Tibial nerve (tissue), 4 donors: Measurements from ENCODE around the gene PGRMC1. TPM values are rescaled to one million over a fixed set of nuclear protein-coding genes. Genes with fewer than 3 reads are reported as not detected.

ENCODE experiments used
- DNase-seq, 2 donors: peaks; one replicate each; pipeline ENCODE4 v3.0.0-alpha.2; 2019; ENCODE audit warnings: low spot score in 2 of 2
- H3K27ac ChIP-seq, 4 donors: fragments of 200-600 bp; sonication (generic) in 3 of 4; one replicate each; pipeline ENCODE4 v1.5.1; 2017 to 2019; ENCODE audit warnings: mild to moderate bottlenecking in 1 of 4
- H3K27me3 ChIP-seq, 2 donors: fragments of 200-600 bp; sonication (generic) in 1 of 2; one replicate each; pipeline versions ENCODE4 v1.5.1 to v1.6.0; 2017 to 2019
- H3K36me3 ChIP-seq, 3 donors: fragments of 200-600 bp; sonication (generic); one replicate each; pipeline ENCODE4 v1.5.1; 2018 to 2019
- H3K4me1 ChIP-seq, 4 donors: fragments of 200-600 bp; sonication (generic) in 3 of 4; one replicate each; pipeline ENCODE4 v1.5.1; 2017 to 2019
- H3K4me3 ChIP-seq, 4 donors: fragments of 200-600 bp; sonication (generic) in 3 of 4; one replicate each; pipeline ENCODE4 v1.5.1; 2017 to 2019; ENCODE audit warnings: mild to moderate bottlenecking in 1 of 4, moderate library complexity in 1 of 4
- H3K9me3 ChIP-seq, 4 donors: fragments of 200-600 bp; sonication (generic) in 3 of 4; one replicate each; pipeline ENCODE4 v1.5.1; 2017 to 2019
- CTCF ChIP-seq, 5 experiments: fragments of 200-600 bp in 3 of 5; fragments of 450-650 bp in 2 of 5; sonication (generic) in 3 of 5; IDR thresholded peaks; one replicate each; pipeline ENCODE4 v1.5.1; 2016 to 2019; ENCODE audit warnings: antibody characterized with exemption in 5 of 5, mild to moderate bottlenecking in 3 of 5, moderate library complexity in 2 of 5
- EP300 ChIP-seq, 2 donors: sonication (generic); formaldehyde crosslinking; IDR thresholded peaks; one replicate each; pipeline ENCODE4 v1.6.1; 2017; ENCODE audit warnings: antibody characterized with exemption in 2 of 2, mild to moderate bottlenecking in 1 of 2
- POLR2A ChIP-seq, 2 donors: fragments of 450-650 bp; IDR thresholded peaks; one replicate each; pipeline ENCODE4 v1.6.1; 2017; ENCODE audit warnings: antibody characterized with exemption in 2 of 2, mild to moderate bottlenecking in 2 of 2, moderate library complexity in 2 of 2
- WGBS, 2 donors: methylation state at CpG; one replicate each; pipeline ENCODE4 v1.1.5; 2018; 5-methylcytosine and 5-hydroxymethylcytosine counted together
- total RNA-seq, 4 donors: library from RNA; depleted of rRNA; stranded (reverse); fragments of >200 nt; gene quantifications; one replicate each; pipeline ENCODE4 v1.1.0, GENCODE V29; 2016

PGRMC1 gene
- total RNA-seq, 4 donors from 2014 or later, result 151 to 201 (median 169) TPM

- no peak overlapping the region for H3K27ac ChIP-seq
- H3K27me3 ChIP-seq, result peaks cover 0 to 15% of the 10 kb centered on the region in 2 donors
- no peak for DNase-seq
- WGBS, 2 donors, result 77 to 88% methylated on average over 1 of the region's 1 CpG
- H3K4me1 ChIP-seq, result peaks cover 0 to 10% (median 0%) of the 10 kb centered on the region in 4 donors
- H3K4me3 ChIP-seq, result no peak overlapping the region
- H3K36me3 ChIP-seq, result no peaks in the 10 kb centered on the region
- TF ChIP-seq POLR2A (IDR thresholded peaks at IDR 0.05), result no peak
- no peak for TF ChIP-seq CTCF (IDR thresholded peaks at IDR 0.05)
- TF ChIP-seq EP300 (IDR thresholded peaks at IDR 0.05), result no peak
- no peaks in the 10 kb centered on the region for H3K9me3 ChIP-seq
These were observed 4.1 kb upstream of the PGRMC1 start for GRCh38 chrX:119231936-119232445.

GRCh38 chrX:119235051-119235511 is 1.0 kb upstream of the PGRMC1 start:
- WGBS, 2 donors, result 30 to 57% methylated on average over 6 to 8 of the region's 8 CpGs
- H3K27ac ChIP-seq, result peak overlapping the region in 3 of 4 donors; percentile 92 to 93 (median 93)

DNA sequence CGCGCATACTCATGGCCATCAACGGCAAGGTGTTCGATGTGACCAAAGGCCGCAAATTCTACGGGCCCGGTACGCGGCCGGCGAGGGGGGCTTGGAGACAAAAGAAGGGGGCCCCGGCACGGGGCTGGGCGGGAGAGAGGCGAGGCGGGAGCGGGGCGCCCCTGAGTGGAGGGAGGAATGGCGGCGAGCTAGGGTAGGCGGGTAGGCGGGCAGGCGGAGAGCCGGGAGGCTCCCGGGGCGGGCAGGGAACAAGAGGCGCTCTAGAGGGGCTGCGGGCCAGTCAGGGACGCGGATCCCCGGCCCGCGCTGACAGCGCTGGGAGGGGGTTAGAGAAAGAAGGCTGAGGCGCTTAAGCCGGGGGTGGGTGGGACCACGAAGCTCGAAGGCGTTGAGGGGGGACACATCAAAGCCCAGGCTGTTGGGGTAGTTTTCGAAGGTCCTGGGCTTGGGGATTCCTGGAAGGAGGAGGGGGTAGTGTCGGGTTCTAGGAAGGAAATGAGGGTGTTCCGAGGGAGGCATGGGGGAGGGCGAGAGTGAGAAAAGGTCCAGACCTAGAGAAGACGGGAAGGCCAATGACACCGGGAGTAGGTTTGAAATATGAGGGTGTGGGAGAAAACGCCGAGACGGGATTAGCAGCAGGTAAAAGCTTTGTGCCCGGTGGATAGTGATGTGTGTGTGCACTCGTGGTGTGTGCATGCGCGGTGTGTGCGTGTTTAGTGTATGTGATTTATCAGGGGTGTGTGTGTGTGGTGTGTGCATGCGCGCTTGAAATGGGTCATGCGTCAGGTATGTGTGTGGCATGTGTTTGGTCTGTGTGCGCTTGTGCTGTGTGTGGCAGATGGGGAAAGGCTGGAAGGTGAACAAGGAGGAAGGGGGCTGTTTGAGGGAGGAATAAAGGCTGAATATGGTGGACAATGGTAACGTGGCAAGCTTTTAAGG is 807 bp downstream of the PGRMC1 start:
- peak in 1 of 2 donors; percentile 12 for DNase-seq
- 0 to 53% methylated on average over 44 to 57 of the region's 58 CpGs for WGBS, 2 donors
- Histone ChIP-seq H3K36me3 (no peaks in the 10 kb centered on the region), H3K4me3 (peak overlapping the region; percentile 43 to 87 (median 76)), H3K27ac (peak overlapping the region; percentile 58 to 94 (median 93)), H3K4me1 (peaks cover 0 to 29% (median 6%) of the 10 kb centered on the region in 4 donors), H3K27me3 (peaks cover 0 to 8% of the 10 kb centered on the region in 2 donors), H3K9me3 (no peaks in the 10 kb centered on the region)
- no peak for TF ChIP-seq CTCF (IDR thresholded peaks at IDR 0.05)

More at GRCh38 chrX:119235051-119235511, 1.0 kb upstream of the PGRMC1 start:
- peaks cover 0 to 24% (median 0%) of the 10 kb centered on the region in 4 donors for H3K4me1 ChIP-seq
- no peaks in the 10 kb centered on the region for H3K36me3 ChIP-seq
- H3K9me3 ChIP-seq, result no peaks in the 10 kb centered on the region
- peaks cover 0 to 8% of the 10 kb centered on the region in 2 donors for H3K27me3 ChIP-seq
- TF ChIP-seq EP300 (IDR thresholded peaks at IDR 0.05) (no peak), POLR2A (IDR thresholded peaks at IDR 0.05) (no peak), CTCF (IDR thresholded peaks at IDR 0.05) (no peak)
- peak overlapping the region in 1 of 4 donors; percentile 85 for H3K4me3 ChIP-seq
- DNase-seq, result peak in 1 of 2 donors; percentile 5

- Histone ChIP-seq H3K4me3 (peak overlapping the region; percentile 43 to 87 (median 76)), H3K9me3 (no peaks in the 10 kb centered on the region), H3K27me3 (peaks cover 0 to 8% of the 10 kb centered on the region in 2 donors), H3K27ac (peak overlapping the region in 3 of 4 donors; percentile 93 to 94 (median 93)), H3K4me1 (peaks cover 0 to 34% (median 6%) of the 10 kb centered on the region in 4 donors), H3K36me3 (no peaks in the 10 kb centered on the region)
- no peak for DNase-seq
- WGBS, 2 donors, result 18 to 48% methylated on average over 5 to 6 of the region's 6 CpGs
- TF ChIP-seq POLR2A (IDR thresholded peaks at IDR 0.05) (no peak), EP300 (IDR thresholded peaks at IDR 0.05) (no peak), CTCF (IDR thresholded peaks at IDR 0.05) (no peak)
These were observed 1.5 kb downstream of the PGRMC1 start for GRCh38 chrX:119237562-119237942.

DNA sequence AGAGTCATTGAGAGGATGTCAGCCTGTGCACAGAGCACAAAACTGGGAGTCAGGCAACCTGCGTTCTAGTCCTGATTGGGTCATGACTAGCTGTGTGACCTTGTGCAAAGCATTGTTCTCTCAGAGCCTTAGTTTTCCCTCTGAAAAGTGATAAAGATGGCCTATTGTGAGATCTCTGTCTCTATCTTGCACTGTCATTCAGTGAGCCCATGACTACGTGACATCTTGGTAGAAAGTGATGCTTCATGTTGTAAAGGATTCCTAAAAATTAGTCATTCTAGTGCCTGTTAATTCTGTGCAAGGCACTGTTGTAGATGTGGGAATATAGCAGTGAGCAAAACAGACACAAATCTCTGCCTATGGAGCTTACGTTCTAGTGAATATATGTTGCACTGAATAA is 2.5 kb downstream of the PGRMC1 start:
- Histone ChIP-seq H3K36me3 (no peaks in the 10 kb centered on the region), H3K4me1 (peaks cover 0 to 44% (median 6%) of the 10 kb centered on the region in 4 donors), H3K27ac (peak overlapping the region in 1 of 4 donors; percentile 93), H3K27me3 (peaks cover 0 to 8% of the 10 kb centered on the region in 2 donors), H3K4me3 (peak overlapping the region in 2 of 4 donors; percentile 14 to 85), H3K9me3 (no peaks in the 10 kb centered on the region)
- TF ChIP-seq POLR2A (IDR thresholded peaks at IDR 0.05), result no peak
- TF ChIP-seq EP300 (IDR thresholded peaks at IDR 0.05), result no peak
- TF ChIP-seq CTCF (IDR thresholded peaks at IDR 0.05), result no peak
- DNase-seq, result no peak
- WGBS, 2 donors, result 23 to 66% methylated on average over 3 of the region's 3 CpGs
